Esophagus muscularis mucosa (tissue), 3 donors: ENCODE measurements around the gene SUPV3L1.

Experiments used
- CTCF ChIP-seq, 3 experiments: fragments of 200-600 bp in 2 of 3; fragments of 450-650 bp in 1 of 3; sonication (generic) in 2 of 3; IDR thresholded peaks; one replicate each; pipeline ENCODE4 v1.5.1; 2017 to 2019; ENCODE audit warnings: antibody characterized with exemption in 3 of 3, mild to moderate bottlenecking in 2 of 3, moderate library complexity in 1 of 3
- POLR2A ChIP-seq: fragments of 450-650 bp; IDR thresholded peaks from one replicate; pipeline ENCODE4 v1.6.1; 2017; ENCODE audit warnings: antibody characterized with exemption, moderate library complexity, mild to moderate bottlenecking, low read depth
- POLR2AphosphoS5 ChIP-seq, 2 donors: sonication (generic); formaldehyde crosslinking; IDR thresholded peaks; one replicate each; pipeline ENCODE4 v1.6.1; 2017; ENCODE audit warnings: antibody characterized with exemption in 2 of 2

- TF ChIP-seq POLR2AphosphoS5 (IDR thresholded peaks at IDR 0.05) (no peak), POLR2A (no peak), CTCF (IDR thresholded peaks at IDR 0.05) (no peak)
Measured at GRCh38 chr10:69224862-69225657, 45.0 kb downstream of the SUPV3L1 start.
